Activated CD4-positive, alpha-beta T cell treated with anti-CD3 and anti-CD28 coated beads, Interleukin-2, amount 50 U/mL, for 24 hours (primary cell): ENCODE results near the gene VBP1.
"Not testable (repeated sequence)": the region's sequence is repeated elsewhere in the genome, so short reads cannot be mapped to it uniquely, and the experiment has no call there.

Experiments used
- DNase-seq, 2 donors: peaks; one replicate each; pipeline ENCODE4 v3.0.0-alpha.2; 2020; ENCODE audit warnings: low read depth in 1 of 2, low spot score in 1 of 2

Gene VBP1, protein sequence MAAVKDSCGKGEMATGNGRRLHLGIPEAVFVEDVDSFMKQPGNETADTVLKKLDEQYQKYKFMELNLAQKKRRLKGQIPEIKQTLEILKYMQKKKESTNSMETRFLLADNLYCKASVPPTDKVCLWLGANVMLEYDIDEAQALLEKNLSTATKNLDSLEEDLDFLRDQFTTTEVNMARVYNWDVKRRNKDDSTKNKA

DNA sequence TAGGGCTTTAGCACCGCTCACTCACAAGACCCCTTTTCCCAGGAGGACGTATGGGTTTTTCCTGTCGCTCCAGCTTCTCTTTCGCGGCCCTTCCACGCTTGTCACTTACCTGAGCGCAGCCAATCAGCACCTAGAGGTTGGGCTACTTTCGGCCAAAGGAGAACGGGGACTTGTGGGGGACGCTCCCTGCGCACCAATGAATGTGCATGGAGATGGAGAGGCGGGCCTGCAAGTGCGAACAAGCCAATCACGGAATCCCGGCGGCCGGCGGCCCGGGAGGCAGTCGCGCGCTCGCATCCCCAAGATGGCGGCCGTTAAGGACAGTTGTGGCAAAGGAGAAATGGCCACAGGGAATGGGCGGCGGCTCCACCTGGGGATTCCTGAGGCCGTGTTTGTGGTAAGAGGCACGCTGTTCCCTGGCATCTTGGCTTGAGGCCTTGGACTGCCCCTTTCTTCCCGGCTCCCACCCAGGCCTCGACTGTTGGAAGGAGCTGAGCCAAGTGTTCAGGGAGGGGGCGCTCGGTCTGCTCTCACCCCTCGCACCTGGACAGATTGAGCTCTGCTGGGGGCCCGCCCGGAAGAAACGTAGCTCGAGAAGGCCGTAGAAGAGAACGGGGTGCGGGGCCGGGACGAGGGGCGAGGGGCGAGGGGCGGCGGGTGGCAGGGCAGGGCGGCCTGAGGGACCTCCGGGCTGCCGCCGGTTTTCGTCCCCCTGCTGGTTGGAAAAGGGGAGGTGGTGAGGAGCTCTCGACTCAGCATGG is at the start of gene VBP1:
VBP1 (plus strand) TSS at position 282 of the 761 bp plus-strand sequence; CDS start at position 305, 23 bp downstream.
- DNase-seq = peak; percentile 64 to 79

DNA sequence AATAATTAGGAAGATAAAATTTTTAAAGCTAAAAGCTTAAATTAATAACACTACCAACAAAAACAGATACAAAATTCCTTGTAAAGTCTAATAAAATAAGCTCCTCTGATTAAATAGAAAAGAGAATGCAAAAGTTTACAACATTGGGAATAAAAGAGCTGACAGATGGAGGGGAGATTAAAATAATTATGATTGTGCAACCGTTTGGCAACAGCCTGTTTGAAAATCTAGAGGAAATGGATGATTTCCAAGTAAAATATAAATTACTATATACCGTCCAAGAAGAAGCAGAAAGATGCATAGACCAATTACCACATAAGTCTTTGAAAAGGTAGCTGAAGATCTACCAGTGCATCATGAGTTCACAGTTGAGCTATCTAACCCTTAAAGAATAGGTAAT is 46.4 kb upstream of the VBP1 start:
- no peak for DNase-seq

DNA sequence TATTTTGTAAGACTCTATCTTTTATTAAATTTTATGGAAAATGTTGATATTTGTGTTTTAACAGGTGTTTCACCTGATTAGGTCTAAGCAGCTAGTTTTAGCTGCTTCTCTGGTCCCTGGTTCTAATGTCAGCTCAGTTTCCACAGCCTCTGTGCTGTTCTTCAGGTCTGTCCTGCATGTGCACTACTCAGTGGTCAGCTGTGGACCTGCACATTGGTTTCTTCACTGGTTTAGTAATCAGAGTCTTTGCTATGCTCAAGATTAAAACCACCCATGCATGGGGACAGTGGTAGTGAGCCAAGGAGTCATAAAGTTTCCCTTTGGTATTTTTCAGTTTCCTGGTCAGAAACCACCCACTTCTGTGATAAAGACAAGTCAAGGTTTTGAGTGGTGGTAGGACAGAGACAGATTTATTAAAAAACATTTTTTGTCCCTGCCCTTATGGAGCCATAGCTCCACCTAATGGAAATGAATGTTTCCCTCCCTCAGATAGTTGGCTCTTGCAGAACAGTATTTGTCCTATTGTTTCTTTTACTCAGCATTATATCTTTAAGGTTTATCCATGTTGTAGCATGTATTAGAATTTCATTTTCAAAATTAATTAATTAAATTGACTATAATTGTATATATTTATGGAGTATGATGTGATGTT is 36.8 kb upstream of the VBP1 start:
- DNase-seq = no peak

DNA sequence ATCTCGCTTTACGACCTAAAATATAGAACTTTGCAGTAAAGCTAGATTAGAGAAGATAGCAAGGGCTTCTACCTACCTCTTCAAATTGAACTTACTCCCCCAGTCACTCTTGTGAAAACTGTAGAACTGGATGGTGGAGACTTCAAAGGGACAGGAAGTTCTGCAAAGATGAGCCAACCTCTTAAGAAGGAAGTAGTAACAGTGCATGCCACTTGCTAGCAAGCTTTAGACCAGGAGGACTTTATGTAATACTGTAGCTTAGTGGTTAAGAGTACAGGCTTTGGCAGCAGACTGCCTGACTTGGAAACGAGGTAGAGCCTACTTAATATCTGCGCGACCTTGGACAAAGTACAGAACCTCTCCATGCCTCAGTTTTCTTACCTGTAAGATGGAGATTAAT is 27.5 kb upstream of the VBP1 start:
- DNase-seq = peak in 1 of 2 donors; percentile 2

DNA sequence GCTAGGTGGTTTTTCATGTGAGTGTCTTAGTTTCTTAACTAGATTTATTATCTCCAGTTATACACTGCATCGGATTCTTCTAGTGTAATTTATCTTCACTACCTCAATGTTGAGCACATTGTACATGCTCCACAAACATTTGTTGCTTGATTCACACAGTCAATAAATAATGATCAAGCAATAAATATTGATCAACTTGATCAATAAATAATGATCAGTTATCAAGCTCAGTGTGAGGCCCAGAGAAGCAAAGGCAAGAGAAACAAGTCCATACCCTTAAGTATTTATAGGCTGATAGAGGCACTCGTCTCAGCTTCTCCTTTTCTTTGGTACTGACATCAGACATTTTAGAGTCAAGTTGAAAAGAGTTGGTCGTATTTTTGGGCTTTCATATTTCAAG is 5.1 kb upstream of the VBP1 start:
- no peak for DNase-seq

DNA sequence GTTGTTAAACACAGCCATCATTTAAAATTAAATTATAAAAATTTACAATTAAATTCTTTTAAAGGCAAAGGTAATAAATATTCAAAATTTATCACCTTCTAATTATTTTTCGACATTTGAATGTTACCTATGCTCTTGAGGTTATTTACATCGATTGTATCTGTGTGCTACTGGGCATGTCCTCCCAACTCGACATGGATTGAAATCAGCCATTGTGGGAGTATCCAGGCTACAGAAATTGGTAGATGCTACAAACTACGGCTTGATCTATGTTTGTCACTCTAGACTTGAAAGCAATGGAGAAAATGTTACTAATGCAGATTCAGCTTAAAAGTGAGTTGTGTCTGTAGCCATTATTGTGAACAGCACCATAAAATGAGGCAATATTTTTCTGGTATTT is 2.5 kb upstream of the VBP1 start:
- no peak for DNase-seq

DNA sequence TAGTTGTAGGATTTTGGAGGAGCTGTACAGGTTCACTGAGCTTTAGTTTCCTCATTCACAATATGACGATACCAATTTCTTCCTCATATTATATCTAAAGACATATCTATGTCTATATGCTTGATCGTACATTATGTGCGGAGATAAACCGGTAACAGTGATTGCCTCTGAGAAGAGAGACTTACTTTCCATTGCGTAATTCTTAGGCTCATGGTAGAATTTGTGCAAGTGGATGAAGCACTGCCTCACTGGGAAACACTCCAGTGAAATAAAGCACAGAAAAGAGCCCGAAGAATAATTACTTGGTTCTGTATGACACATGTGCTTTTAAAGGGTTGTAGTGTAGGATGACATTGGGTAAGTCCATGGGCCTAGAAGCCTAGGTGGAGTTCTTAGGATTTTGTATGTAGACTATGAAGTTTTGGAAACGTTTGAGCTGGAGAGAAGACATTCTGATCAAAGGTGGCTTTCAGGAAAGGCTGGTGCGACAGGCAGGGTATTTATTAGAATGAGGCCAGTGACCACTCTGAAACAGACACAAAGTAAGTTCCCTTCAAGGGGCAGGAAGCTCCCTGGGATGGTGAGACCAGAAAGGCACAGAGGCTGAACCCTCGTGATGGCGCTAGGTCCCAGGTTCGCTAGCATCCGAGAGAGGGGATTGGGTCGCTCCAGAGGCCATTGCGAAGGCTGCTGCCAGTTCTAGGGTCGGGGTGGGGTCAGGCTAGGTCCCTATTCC is 649 bp upstream of the VBP1 start:
- no peak for DNase-seq

DNA sequence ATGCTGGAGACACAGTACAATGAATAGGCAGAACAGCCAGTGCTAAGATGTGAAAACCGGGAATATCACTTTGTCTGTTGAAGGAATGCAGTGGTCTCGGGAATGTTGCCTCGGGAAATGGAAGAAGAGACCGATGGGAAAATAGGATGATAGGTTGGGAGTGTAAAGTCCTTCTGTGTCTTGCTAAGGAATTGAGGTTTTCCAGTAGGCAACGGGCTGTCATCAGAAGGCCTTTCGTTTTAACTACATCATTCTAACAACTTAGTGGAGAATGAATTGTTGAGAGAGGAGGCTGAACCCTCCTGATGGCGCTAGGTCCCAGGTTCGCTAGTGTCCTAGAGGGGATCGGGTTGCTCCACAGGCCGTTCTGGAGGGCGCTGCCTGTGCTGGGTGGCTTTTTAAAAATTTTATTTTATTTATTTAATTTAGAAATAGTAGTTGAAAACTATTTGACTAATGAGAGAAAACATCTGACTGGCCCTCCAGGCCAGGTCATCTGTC is 730 bp downstream of the VBP1 start:
- no peak for DNase-seq

DNA sequence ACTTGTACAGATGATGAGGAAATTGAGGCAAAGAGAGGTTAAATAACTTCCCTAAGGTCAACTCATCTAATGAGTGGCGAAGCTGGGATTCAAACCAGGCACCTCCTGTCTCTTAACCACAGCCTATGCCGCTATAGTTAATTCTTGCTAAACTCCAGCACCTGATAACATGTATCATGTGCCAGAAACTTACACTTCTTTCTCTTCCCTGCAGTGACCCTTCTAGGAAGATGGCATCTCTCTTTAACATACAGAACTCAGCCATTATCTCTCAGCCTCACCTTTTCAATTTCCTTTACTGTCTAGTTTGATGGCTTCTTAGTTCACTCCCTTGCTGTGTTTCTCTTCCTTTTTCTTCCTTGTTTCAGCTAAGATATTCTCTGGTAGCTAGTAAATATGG is 2.5 kb downstream of the VBP1 start:
- DNase-seq = no peak

DNA sequence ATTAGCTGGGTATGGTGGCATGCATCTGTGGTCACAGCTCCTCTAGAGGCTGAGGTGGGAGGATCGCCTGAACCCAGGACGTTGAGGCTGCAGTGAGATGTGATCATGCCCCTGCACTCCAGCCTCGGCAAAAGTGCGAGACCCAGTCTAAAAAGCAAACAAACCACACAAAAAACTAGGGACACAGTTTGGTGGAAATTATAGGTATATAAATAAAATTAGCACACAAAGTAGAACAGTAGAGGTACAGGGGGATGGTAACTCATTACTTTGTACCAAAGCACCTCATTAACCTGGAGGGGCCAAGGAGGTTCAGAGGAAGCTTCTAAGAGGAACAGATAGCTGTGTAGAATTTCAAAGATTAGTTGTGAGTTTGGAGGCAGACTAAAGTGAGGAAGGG is 5.1 kb downstream of the VBP1 start:
- no peak for DNase-seq

DNA sequence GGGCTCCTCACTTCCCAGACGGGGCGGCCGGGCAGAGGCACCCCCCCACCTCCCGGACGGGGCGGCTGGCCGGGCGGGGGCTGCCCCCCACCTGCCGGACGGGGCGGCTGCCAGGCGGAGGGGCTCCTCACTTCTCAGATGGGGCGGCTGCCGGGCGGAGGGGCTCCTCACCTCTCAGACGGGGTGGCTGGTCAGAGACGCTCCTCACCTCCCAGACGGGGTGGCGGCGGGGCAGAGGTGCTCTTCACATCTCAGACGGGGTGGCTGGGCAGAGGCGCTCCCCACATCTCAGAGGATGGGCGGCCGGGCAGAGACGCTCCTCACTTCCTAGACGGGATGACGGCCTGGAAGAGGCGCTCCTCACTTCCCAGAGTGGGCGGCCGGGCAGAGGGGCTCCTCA is 7.5 kb downstream of the VBP1 start:
- DNase-seq = not testable (repeated sequence)

DNA sequence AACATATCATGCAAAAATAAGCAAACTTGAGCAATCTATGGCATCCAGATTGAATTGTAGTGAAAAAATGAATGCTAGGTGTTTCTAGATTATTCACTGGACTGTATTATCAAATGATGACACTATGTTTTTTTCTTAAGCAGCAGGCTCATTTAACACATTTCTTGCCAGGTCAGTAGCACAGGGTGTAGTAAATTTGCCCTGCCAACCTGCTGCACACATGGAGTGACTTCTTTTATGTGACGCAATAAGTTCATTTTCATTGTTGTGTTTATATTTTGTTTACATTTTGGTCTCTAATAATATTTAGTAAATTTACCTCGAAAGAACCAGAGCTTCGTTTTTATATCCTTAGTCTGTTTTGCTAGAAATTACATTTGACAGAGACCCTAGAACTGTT is 9.5 kb downstream of the VBP1 start:
- DNase-seq = no peak

DNA sequence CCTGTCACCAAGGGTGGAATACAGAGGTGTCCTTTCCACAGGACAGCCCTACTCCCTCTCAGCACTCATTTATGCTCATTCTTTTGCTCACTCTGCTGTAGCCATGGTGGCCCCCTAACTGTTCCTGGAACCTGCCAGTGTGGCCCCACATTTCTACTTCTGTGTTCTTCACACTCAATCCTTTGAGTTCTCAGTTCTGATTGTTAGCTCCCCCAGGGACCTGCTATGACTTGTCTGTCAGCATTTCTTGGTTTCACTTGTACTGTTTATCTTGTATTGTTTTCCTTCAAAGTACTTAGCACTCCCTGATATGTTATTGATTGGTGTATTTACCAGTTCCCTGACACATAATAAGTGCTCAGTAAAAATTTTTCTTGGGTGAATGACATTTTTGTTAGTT is 14.9 kb downstream of the VBP1 start:
- no peak for DNase-seq

DNA sequence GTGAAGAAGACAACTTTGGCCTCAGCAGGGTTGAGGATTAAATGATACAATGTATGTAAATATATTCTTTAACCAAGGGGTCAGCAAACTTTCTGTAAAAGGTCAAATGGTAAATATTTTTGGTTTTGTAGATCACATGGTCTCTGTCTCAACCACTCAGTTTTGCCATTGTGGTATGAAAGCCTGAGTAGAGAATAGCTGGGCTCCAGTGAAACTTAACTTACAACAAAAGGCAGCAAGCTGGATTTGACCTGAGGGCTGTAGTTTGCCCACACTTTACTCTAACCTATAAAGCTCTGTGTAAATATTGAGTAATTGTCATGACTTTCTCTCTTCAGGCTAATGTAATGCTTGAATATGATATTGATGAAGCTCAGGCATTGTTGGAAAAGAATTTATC is 19.6 kb downstream of the VBP1 start:
- DNase-seq = no peak

DNA sequence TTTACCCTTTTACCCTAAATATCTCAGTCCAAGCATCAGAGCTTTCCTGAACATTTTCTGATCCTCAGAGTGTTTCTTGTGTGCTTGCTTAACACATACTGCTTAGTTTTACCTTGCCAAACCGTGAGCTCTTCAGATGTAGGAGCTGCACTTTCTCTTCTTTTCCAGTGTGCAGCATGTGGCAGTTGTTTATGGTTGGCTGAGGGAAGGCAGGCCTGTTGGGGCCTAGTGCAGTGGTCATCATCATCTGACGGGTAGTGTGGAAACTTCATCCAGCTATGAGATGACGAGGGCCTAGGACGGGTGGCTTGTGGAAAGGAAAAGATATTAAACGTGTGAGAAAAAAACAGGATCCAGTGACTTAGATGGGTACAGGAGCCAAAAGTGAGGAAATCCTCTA is 21.5 kb downstream of the VBP1 start:
- no peak for DNase-seq

DNA sequence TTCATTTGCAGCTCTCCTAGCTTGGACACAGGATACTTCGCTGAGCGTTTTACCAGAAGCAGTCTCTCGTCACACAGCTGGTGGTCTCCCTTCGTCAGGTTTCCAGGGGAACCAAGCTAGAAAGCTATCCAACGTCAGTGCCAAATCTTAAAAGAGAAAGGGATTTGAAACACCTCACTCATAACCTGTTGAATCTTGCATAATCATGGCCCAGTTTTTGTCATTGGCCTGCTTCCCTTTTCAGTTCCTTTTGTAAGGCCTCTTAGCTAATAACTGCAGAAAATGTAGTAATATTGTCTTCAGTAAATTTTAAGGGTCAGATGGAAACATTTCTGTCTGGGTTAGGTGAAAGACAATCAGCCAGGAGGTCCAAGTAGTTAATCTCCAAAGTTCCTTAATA is 26.0 kb downstream of the VBP1 start:
- DNase-seq = no peak

DNA sequence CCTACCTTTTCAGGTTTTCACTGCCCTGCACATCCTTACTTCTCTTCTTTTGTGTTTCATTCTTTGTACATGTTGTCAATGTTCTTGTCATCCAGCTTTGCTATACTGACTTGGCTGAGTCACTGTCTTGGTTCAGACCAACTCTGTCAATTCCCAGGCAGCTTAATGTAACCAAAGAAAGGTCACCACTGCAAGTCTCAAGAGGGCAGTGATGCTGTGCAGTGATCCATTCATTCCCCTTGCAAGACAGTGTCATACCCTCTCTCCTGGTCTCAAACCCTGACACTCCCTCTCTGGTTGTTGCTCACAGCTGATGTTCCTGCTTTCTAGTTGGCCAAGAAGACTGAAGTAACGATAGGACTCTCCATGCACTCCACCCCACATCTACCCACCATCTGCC is 30.5 kb downstream of the VBP1 start:
- no peak for DNase-seq

DNA sequence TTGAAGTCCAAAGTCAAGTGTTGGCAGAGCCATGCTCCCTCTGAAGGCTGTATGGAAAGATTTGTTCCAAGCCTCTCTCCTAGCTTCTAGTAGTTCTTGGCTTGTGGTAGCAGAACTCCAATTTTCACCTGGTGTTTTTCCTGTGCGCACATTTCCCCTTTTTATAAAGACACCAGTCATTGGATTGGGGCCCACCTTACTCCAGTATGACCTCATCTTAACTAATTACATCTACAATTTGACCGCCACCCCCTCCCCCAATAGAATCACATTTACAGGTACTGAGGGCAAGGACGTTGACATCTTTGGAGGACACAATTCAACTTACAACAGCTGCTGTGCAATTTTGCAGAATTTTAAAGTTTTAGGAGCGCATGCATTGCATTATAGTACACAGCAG is 31.2 kb downstream of the VBP1 start:
- DNase-seq = no peak

DNA sequence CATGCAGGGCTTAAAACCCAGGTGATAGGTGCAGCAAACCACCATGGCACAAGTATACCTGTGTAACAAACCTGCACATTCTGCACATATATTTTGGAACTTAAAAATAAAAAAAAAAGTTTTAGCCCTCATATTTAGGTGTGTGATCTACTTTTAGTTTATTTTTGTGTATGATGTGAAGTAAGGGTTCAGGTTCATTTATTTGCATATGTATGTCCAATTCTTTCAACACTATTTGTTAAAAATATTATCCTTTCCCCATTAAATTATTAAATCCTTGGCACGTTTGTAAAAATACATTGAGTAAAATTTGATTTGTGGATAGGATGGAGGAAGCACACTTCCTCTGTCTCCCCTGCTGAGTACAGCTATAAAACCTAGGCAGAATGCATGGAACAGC is 35.1 kb downstream of the VBP1 start:
- no peak for DNase-seq

DNA sequence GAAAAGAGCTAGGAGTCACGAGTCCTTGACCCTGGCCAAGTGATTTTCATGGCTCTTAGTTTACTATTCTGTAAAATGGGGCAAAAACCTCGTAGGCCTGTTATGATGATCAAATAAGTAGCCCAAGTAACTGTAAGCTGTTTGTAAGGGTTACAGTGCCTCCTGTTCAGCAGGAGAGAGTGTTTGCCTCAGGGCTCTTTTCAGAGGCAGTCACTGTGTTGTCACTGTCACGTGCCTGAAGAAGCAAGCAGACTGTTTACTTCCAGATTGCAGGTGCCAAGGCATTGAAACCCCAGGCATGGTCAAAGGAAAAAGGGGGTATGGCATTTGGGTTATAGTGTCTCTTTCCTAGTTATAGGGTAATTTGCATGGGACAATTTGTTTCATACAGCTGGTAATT is 43.5 kb downstream of the VBP1 start:
- no peak for DNase-seq

DNA sequence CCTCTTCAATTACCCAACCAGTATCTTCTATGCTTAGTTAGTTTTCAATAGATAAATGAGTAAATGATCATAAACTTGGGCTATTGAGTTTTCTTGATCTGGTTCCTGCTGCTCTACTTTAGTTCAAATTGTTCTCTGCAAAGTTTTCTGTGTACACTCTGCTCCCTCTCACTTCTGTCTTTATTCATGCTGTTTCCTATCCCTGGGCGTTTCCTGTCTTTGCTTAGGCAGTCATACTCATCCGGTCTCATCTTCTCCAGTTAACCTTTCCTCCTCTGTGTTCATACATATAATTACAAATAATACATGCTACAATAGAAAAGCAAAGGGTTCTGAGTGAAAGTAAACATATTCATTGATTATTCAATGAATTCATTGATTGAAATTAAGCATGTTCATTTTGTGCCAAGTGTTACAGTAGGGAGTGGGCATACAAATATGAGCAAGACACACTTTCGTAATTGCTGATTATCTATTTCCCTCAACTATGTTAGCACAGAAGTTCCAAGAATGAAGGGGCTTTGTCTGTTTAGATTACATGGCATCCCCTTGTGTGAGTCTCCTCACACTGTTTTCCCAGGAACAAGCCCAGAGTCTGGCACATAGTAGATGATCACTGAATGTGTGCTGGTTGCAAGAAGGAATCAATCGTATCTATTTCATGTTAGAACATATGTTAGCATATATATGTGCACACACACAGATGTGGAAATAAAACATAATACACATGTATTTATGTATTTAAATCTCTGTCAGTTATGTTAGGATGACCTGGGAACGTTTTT is 46.9 kb downstream of the VBP1 start:
- DNase-seq = no peak
